ENCODE results near the gene ARID1B. TPM values are rescaled to one million over a fixed set of nuclear protein-coding genes. Genes with fewer than 3 reads are reported as not detected.

The ARID1B gene
- total RNA-seq, 1 experiment from 2014 or later, result 91.7 TPM

- no peak overlapping the region for H3K4me3 ChIP-seq (ENCODE audit: low read depth in 2 of 2, low read length in 2 of 2)
- TF ChIP-seq POLR2AphosphoS5 (IDR thresholded peaks at IDR 0.05; ENCODE audit: low read depth, low read length) (no peak), TCF7L2 (IDR thresholded peaks at IDR 0.05; ENCODE audit: low read depth, low read length) (no peak), CTCF (IDR thresholded peaks at IDR 0.05) (no peak), REST (IDR thresholded peaks at IDR 0.05; ENCODE audit: insufficient read depth in 1 of 2, low read depth in 2 of 2, low read length in 1 of 2) (no peak), SIN3A (IDR thresholded peaks at IDR 0.05; ENCODE audit: borderline replicate concordance, insufficient read depth, low read depth, low read length) (no peak)
- POLR2A ChIA-PET, result interaction anchor here (0.6 kb wide), 1 partner anchor 240 kb away, joined by 3 read pairs; no protein-coding TSS in a partner anchor
- no peaks in the 10 kb centered on the region for H3K9me3 ChIP-seq (ENCODE audit: control insufficient read depth, insufficient read depth, low read depth, low read length)
- BruUV-seq (replicated peaks), result no TSS peak
- no peak for DNase-seq (ENCODE audit: low read depth, low spot score)
- no peak overlapping the region for H3K27ac ChIP-seq (ENCODE audit: low read length)
- peaks cover 8% of the 10 kb centered on the region; the same call in 1 of the 2 replicates for H3K36me3 ChIP-seq (ENCODE audit: control insufficient read depth, insufficient read depth, low read length)
- intact Hi-C loops (cut with micrococcal nuclease; ENCODE audit: unreplicated experiment) (no loop called here), in situ Hi-C loops (cut with HindIII; ENCODE audit: low pct_unique_long_range_greater_than_20kb, low sequenced_read_pairs) (no loop called here)
- 0 out of 2 replicates have a peak, but pooled peaks have one; percentile 31 for ATAC-seq
- CTCF ChIA-PET, result no interaction called here
- H3K27me3 ChIP-seq (ENCODE audit: control insufficient read depth, insufficient read depth, low read length), result no peaks in the 10 kb centered on the region
- H3K4me1 ChIP-seq (ENCODE audit: control insufficient read depth, insufficient read depth, low read length), result no peaks in the 10 kb centered on the region
These were observed 381.3 kb downstream of the ARID1B start for GRCh38 chr6:157158456-157158855.

GRCh38 chr6:157158897-157159296 lies 381.7 kb downstream of the ARID1B start:
- no peak for DNase-seq (ENCODE audit: low read depth, low spot score)
- intact Hi-C loops (cut with micrococcal nuclease; ENCODE audit: unreplicated experiment) (no loop called here), in situ Hi-C loops (cut with HindIII; ENCODE audit: low pct_unique_long_range_greater_than_20kb, low sequenced_read_pairs) (no loop called here)
- POLR2A ChIA-PET, result interaction anchor here (0.6 kb wide), 1 partner anchor 241 kb away, joined by 3 read pairs; no protein-coding TSS in a partner anchor
- no peaks in the 10 kb centered on the region for H3K27me3 ChIP-seq (ENCODE audit: control insufficient read depth, insufficient read depth, low read length)
- CTCF ChIA-PET, result no interaction called here
- H3K4me1 ChIP-seq (ENCODE audit: control insufficient read depth, insufficient read depth, low read length), result no peaks in the 10 kb centered on the region
- no peaks in the 10 kb centered on the region for H3K9me3 ChIP-seq (ENCODE audit: control insufficient read depth, insufficient read depth, low read depth, low read length)
- ATAC-seq, result peak; percentile 64; the same call in 1 of the 2 replicates
- no peak for TF ChIP-seq REST (IDR thresholded peaks at IDR 0.05; ENCODE audit: insufficient read depth in 1 of 2, low read depth in 2 of 2, low read length in 1 of 2)
- peak; percentile 24; the same call in 1 of the 2 replicates for TF ChIP-seq CTCF (IDR thresholded peaks at IDR 0.05)
- no peak overlapping the region for H3K4me3 ChIP-seq (ENCODE audit: low read depth in 2 of 2, low read length in 2 of 2)
- H3K36me3 ChIP-seq (ENCODE audit: control insufficient read depth, insufficient read depth, low read length), result peaks cover 8% of the 10 kb centered on the region; the same call in 1 of the 2 replicates
- BruUV-seq (replicated peaks), result no TSS peak
- no peak overlapping the region for H3K27ac ChIP-seq (ENCODE audit: low read length)
